GM19438 (cell line): Measurements from ENCODE around the gene TUBB3.
"Not testable (repeated sequence)": the region's sequence is repeated elsewhere in the genome, so short reads cannot be mapped to it uniquely, and the experiment has no call there.

ENCODE experiments used
- ATAC-seq: cut with Tn5 transposase; IDR thresholded peaks from one replicate; pipeline ENCODE4 v1.9.1; 2021; ENCODE audit warnings: low read depth; ENCODE audit not compliant: unreplicated experiment

Gene TUBB3

DNA sequence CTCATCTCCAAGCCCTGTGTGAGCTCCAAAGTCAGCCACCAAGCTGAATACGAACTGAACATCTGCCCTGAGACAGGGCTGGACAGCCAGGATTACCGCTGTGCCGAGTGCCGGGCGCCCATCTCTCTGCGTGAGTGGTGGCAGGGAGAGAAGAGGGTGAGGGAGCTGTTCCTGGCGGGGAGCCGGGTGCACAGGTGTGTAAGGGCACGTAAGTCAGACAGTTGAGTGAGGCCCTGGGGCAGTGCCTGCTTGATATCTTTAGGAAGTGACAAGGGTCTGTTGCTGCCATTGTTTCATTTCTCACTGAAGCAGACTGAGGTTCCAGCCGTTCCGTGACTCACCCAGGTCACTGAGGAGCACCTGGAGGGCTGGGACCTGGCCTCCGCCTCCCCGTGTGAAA is 37.8 kb downstream of the TUBB3 start:
- no peak for ATAC-seq

DNA sequence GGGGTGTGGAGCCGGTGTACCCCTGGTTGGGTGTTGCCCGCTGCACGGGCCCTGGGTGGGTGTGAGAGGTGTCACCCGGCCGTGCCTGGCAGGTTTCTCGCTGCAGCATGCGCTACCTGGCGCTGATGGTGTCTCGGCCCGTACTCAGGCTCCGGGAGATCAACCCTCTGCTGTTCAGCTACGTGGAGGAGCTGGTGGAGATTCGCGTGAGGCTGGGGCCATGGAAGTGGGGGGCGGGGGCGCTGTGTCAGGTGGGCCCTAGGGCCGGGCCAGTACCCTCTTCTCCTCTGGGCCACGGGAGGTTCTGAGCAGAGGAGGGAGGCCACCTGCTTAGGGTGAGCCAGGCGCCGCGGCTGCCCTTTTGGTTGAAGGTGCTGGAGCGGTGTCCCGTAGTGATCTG is 38.8 kb downstream of the TUBB3 start:
- ATAC-seq, result no peak

DNA sequence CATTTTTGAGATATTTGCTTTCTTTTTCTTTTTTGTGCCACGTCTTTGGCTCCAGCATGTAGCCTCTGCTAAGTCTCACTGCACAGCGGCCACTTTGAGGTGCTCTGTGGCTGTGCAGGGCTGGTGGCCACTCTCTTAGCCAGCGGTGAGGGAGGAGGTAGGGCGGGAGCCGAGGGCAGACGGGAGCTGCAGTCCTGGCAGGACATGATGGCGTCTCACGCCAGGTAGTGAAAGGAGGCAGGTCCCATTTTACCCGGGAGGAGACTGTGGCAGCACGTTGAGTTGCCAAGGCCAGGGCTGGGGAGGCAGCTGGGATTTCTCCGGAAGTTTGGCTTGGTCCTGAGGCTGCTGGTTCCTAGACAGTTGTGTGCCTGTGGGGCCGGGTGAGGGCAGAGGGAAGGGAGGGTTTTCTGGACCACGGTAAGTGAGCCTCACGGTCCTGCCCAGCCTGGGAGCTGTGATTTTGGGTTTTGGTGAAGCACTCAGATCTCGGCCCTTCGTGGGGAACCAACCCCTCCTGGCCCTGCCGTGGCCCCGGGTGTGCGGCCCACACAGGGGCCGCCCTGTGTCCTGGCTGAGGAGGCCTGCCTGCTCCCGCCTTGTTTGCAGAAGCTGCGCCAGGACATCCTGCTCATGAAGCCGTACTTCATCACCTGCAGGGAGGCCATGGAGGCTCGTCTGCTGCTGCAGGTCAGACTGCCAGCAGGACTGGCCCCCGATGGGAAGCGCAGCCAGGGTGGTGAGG is 39.8 kb downstream of the TUBB3 start:
- no peak for ATAC-seq

DNA sequence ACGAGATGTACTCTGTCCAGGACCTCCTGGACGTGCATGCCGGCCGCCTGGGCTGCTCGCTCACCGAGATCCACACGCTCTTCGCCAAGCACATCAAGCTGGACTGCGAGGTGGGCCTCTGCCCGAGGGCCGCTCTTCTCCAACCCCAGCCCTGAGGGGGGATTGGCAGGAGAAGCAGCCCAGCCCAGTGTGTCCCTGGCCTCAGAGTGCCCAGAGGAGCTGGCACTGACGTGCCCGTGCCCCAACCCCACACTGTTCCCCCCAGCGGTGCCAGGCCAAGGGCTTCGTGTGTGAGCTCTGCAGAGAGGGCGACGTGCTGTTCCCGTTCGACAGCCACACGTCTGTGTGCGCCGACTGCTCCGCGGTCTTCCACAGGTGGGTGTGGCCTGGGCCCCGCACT is 41.1 kb downstream of the TUBB3 start:
- ATAC-seq, result no peak

DNA sequence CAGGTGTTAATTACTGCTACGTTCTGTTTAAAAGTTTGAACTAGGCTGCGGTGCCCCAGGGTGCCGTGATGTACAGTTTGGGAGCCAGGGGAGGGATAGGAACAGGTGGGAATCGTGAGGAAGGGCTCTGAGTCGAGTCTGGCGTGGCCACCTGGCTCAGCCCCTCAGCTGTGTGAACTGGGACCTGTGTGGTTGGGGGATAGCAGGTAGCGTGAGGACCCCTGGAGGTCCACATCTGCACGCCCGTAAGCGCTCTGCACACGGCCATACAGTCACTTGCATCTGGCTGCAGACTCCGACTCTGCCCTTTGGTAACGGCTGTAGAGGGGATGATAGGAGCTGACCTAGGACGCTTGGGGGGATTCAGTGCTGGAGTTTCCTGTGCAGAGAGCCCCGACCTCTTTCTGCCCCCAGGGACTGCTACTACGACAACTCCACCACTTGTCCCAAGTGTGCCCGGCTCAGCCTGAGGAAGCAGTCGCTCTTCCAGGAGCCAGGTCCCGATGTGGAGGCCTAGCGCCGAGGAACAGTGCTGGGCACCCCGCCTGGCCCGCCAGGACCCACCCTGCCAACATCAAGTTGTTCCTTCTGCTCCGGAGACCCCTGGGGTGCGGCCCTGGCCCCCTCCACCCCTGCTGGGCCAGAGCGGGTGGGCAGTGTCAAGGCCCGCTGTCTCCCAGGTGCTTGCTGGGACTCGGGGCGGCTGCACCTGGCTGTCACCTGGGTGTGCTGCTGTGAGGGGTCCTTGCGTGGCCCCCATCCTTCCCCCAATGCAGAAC is 42.5 kb downstream of the TUBB3 start:
- ATAC-seq, result no peak

DNA sequence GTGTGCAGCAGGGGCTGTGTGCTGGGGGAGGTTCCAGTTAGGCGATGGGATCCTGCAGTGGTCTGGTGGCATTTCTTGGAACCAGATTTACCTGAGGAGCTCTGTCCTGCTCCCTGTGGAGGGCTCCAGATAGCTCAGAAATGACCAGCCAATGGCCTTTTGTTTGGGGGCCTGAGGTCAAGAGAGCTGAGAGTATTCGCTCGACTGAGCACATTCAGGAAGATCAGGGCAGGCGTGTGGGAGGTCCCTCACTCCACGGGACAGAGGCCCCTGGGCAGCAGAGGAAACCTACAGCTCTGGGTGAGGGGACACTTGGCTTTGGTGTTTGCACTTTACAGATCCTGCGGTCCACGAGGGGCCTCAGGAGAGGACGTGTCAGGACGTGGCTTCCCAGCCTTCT is 43.6 kb downstream of the TUBB3 start:
- no peak for ATAC-seq

DNA sequence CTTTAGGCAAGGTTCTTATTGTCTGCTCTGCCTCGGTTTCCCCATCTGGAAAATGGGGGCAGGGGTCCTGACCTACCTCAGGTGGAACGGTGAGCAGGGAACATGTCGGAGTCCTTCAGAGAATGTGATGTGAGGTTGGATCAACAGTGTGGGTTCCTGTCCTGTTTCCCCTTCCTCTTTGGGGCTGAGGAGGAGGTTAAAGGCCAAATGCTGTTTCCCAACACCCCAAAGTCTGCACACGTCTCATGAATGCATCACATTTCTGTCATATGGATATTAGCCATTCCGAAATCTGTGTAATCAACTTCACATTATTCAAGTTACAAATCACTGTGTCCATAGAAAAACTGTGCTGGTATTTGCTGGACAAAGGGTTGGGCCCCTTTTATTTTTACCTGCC is 44.3 kb downstream of the TUBB3 start:
- ATAC-seq, result not testable (repeated sequence)

DNA sequence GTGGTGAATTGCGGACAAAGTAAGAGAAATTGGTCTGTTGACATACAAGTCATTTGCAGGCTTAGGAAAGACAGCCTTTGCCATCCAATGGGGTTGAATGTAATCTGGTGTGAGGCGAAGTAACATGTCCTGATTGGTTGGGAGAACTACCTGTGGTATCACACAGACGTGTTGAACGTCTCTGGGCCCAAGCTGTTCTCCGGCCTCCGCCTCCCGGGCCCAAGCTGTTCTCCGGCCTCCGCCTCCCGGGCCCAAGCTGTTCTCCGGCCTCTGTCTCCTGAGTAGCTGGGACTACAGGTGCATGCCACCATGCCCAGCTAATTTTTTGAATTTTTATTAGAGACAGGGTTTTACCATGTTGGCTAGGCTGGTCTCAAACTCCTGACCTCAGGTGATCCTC is 44.9 kb downstream of the TUBB3 start:
- not testable (repeated sequence) for ATAC-seq

DNA sequence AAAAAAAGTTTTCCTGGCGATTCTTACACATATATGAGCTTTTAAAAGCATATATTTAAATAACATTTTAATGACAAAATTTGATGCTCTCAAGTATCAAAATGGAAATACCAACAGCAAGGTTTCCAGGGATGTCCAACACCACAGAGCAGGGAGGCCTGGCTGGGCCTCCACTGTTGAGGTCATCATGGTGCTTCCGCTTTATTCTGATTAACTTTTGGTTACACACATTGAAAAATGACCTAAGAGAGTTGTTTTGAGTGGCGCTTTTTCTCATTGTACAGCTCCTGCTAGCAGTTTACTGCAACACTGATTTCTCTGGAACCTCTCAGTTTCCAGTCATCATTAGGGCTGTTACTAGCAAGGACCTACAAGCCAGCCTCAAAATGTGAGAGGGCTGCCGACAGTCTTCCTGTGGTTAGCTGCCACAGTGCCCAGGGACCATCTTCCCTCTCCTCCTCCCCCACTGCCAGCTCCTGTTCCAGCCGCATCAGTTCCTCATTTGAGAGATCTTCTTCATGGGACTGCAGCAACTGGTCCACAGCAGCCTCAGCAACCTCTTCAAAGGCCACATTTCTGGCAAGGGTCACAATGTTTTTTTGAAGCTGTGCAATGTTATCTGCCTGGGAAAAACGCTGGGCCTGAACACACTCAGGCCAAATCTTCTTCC is 46.7 kb downstream of the TUBB3 start:
- ATAC-seq, result no peak

DNA sequence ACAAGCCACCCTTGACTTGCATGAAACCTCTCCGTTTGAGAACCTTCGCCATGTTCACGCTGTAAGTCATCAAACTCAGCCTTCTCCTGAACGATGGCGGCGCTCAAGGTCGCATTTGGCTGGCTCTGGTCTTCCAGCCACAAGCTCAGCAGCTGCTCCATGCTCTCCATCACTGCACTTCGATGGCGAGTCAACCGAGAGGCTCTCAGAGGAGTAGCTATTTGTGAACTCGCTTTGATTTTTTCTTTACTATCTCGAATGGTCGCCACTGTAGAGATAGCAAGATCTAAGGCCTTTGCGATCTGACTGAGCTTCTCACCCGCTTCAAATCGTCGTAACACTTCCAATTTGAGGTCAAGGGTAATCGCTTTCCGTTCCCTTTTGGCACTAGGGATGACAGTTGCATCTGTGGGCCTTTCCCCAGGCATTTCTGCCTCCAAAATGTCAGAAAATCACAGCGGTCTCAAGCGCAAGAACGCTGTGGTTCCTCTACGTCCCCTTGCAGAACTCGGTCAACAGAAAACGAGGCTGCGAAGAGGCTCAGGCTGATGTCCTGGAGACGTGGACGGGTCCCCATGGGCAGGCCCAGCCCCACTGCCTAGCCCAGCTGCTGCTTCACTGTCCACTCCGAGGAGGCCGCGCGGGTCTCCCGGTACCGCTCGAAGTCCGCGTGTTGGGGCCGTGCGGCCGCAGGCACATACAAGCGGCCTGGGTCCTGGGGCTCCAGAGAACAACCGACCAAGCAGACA is 48.5 kb downstream of the TUBB3 start:
- ATAC-seq, result no peak

DNA sequence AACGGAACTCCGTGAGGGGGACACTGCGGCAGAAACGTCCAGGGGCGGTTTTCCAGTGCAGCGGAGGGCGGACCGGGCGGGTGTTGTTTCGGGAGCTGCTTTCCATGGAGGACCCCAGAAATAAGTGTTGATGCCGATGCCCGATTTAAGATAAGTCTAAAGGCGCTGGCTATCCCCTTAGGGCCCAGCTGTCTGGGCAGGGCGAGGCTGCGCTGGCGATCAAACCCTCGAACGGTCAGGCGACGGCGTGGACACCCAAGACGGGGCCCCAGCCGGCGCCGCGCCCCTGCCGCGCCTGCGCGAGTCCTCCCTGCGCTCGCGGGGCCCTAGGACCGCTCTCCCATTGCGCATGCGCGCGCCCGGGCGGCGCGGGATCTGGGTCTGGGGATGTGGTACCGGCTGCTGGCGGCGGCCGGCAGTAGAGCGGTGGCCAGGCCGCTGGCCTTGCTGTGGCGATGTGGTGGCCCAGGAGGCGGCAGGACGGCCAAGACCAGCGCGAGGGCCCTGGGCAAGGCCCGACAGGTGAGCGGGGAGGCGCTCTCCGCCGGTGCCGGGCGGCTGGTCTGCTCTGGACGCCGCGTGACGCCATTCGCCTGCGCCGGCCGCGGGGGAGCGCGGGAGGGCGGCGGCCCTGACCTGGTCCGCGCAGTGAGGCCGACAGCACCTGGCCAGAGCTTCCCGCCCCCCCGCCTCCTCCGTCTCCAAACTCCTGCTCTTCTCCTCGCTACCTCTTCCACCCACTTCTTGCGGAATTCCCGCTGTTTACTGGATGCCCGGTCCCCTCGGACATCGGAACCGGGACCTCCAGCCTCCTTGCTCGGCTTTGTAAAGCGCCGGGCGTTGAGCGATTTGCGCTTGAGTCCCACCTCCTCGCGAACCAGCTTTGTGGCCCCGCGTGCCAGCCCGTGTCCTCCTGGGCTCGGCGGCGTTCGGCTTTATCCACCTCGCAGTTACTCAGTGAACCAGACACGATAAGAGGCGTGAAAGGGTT is 49.4 kb downstream of the TUBB3 start:
- peak; percentile 71 for ATAC-seq

DNA sequence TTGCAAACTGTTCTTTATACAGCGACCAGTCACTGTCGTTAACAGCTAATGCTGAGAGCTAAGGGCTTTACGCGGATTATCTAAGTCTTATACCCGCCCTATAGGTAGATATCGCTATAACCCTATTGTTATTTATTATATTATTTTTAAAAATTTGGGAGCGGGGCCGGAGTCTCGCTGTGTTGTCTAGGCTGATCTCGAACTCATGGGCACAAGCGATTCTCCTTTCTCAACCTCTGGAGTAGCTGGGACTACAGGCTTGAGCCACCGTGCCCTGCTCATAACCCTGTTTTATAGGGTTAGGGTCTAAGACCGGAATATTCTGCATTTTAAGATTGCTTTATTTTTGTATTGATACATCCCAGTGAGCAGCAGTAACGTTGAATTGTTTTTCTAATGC is 50.1 kb downstream of the TUBB3 start:
- ATAC-seq, result no peak

DNA sequence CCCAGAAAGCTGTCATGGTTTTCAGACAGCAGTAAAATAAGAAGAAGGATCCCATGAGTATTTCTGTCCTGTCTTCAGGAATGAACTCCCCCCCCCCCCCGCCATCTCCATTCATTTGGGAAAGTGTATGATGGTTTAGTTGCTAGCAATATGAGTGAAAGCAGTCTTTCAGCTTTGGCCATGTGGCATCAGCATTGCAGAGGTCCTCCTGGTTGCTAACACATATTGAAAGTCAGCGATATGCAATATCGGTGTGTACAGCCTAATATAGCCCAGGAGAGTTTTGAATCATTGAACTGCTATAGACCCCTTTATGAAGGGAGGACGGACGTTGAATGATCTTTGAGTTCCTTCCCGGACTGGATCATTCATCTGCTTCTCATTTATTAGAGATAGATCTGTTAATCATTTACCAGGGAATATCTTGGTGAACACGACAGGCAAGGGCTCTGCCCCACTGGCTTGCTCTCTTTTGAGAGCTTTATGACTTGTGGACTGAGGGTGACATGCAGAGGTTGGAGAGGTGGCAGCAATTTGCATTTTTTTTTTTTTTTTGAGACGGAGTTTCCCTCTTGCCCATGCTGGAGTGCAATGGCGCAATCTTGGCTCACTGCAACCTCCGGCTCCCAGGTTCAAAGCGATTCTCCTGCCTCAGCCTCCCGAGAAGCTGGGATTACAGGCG is 50.7 kb downstream of the TUBB3 start:
- ATAC-seq, result no peak

DNA sequence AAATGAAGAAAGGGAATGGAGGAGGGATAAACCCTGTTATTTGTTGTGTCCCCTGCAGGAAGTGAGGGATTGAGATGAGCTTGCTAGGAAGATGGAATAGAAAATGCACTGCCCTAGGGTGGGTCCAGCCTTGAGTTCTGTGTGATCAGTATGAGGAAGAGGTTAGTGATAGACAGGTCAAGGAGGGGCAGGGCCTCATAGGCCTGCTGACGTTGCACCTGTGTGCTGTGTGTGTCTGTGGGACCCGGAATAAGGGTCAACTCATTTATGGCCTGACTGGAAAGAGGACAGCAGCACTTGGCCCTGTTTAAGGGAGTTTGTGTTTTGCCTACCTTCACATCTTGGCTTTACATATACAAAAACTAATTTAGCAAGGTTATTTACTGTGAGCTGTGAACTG is 51.7 kb downstream of the TUBB3 start:
- no peak for ATAC-seq

DNA sequence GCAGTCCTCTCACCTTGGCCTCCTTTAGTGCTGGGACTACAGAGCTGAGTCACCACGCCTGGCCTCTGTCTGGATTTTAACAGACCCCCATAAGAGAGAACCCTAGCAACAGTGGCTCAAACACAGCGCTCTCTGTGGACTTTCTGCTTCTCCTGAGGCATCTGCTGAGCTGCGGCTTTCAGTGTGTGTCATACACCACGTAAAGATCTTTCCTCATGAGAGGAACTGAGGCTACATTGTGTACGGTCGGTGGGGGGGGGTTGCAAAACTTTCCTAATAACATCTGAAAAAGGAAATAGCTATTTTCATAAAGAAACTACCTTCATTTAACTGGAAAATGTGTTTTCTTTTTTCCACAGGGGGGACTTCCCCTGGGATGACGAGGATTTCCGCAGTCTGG is 58.3 kb downstream of the TUBB3 start:
- no peak for ATAC-seq

DNA sequence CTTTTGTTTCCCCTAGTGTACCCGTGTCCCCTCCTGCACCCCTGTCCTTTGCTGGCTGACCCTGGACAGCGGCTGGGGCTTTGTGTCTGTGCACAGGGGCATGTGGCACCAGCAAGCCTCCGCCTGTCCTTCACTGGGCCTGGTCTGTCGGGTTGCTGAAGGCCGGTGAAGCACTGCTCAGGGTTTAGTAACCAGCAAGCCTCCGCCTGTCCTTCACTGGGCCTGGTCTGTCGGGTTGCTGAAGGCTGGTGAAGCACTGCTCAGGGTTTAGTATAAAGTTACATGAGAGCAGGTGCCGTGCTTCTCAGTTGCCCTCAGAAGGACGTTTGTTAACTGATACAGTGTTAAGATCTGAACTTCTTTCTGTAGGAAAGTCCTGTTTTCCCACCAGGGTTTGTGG is 59.2 kb downstream of the TUBB3 start:
- ATAC-seq, result no peak

DNA sequence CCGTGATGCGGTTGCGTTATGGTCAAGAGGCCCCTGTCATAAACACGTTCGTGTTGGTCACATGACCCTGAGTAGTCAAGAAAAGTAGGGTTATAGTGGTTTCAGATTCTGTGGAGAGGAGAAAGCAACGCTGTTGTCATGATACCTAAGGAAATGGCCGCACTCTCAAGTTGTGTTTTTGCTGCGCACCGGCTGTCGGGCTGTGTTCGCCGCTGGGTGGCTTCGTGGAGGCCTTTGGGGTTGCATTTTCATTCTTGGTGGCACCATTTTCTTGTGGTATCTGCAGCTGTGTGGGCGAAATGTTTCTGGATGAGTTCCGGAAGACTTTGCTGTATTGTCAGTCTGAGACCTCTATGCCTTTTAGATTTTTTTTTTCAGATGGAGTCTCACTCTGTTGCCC is 60.4 kb downstream of the TUBB3 start:
- no peak for ATAC-seq

DNA sequence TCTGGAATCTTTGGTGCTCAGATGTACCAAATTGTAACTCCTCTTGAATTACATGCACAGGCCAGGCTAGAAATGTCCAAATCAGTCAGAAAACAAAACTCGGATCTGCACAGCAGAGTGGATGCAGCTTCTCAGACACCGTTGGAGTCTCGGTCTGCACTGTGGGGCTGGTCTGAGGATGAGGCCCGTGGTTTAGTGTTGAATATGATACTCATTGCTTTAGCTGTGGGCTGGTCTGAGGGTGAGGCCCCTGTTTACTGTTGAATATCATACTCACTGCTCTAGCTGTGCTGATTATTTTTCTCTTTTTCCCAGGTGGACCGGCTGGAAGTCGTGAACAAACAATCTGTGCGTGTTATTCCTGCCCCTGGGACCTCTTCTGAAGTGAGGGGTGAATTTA is 61.1 kb downstream of the TUBB3 start:
- ATAC-seq, result no peak

DNA sequence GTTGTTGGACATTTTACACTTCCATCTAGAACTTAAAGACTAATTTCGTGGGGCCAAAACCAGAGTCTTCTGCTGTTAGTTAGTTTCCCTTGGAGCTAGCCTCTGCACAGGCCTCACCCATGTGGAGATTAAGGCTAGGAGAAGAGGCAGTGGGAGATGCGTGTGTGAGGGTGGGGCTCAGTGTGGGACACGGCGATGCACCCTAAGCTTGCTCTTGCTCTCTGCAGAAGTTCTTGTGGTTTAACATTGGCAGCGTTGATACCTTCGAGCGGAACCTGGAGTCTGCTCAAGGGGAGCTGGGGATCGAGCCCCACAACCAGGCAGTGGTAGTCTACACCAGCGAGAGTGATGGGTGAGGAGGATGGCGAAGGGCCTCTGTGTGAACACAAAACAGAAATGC is 62.1 kb downstream of the TUBB3 start:
- no peak for ATAC-seq
